GM18858 (cell line): ENCODE measurements around the gene MAP1LC3B.

Source experiments
- ATAC-seq: cut with Tn5 transposase; IDR thresholded peaks from one replicate; pipeline ENCODE4 v1.9.1; 2021; ENCODE audit not compliant: unreplicated experiment

The MAP1LC3B gene

DNA sequence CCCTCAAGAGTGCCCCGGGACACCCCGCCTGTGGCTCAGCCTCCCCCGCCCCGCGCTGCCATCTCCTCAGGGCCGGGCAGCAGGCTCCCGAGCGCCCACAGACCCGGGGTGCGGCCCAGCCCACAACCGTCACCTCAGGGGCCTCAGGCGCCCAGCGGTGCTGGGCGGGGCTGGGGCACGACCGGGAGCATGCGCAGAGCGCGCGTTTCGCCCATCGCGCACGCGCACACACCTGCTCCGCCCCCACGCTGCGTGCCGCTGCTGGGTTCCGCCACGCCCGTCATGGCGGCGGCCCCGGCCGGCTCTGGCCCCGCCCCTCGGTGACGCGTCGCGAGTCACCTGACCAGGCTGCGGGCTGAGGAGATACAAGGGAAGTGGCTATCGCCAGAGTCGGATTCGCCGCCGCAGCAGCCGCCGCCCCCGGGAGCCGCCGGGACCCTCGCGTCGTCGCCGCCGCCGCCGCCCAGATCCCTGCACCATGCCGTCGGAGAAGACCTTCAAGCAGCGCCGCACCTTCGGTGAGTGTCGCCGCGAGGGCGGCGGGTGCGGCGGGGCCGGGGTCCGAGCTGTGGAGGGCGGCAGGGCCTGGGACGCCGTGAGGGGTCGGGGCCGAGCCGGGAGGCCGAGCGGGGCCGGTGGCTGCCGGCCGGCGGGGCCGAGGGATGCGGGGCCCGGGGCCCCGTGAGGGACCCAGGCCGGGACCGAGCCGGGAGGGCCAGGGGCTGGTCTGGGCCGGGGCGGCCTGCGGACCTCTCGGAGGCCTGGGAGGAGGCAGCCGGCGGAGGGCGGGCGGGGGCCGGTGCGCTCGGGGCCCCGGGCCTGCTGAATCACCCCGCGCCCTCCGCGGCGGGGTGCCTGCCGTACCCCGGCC is at the start of gene MAP1LC3B:
TSS of gene MAP1LC3B (plus strand) at position 387 of the 871 bp plus-strand sequence. CDS start at position 479, 92 bp downstream.
- peak; percentile 39 for ATAC-seq

DNA sequence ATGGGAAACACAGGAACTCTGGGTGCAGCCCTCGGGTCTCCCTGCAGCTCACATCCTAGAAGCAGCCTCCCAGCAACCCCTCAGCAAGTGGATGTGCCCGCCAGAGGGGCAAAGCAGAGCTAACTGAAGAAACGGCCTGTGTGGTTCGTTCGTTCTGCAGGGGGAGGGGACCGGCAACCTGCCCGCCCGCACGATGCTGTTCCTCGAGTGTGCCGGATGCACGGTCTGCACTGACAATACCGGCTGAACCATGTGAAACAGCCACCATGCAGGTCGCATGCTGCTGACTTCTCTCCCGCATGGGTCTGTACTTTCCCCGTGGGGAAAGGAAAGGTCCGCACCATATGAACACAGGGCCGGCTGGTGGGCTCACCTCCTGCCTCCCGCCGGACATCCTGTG is 49.6 kb upstream of the MAP1LC3B start:
- no peak for ATAC-seq

DNA sequence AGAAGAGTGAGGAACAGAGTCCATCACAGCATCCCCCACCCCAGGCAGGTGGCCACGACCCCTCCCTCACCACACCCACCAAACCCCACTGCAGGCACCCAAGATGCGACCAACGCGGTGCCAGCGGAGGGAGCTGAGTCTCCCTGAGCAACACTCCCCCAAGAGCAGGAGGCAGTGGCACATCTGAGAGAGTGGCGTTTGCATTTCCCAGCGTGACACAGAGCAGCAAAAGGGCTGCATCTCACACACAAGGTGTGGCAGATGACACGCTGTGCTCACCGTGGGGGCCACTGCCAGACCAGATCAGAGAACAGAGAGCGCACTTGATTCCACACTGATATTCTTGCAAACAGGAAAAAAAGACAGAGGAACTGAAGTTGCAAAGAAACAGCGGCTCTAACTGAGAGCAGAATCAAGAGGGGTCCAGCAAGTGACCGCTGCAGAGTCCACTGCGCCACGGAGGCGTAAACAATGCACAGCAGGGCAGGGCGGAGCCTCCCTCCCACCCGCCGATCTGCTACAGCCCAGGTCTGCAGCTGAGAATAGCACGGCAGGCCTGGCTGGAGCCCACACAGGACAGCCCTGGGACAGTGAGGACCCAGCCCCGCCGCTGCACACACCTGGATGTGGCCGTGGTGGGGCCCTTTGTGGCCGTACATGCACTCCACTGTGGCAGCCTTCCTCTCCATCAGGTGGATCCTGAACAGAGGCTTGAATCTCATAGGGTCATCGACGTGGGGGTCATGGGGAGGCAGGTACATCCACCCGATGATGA is 49.0 kb upstream of the MAP1LC3B start:
- no peak for ATAC-seq

DNA sequence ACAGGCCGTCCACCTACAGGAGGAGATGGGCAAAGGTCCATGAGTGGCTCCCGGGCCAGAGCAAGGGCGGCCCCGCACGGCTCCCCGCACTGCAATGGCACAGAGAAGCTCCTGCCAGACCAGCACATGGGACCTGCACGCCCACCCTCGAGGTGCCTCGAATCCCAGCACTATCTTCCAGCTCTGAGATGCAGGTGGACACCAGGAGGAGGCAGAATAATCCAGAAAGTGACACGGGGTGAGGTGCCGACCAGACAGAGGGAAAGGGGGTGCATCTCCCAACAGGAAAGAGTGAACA is 48.4 kb upstream of the MAP1LC3B start:
- no peak for ATAC-seq

DNA sequence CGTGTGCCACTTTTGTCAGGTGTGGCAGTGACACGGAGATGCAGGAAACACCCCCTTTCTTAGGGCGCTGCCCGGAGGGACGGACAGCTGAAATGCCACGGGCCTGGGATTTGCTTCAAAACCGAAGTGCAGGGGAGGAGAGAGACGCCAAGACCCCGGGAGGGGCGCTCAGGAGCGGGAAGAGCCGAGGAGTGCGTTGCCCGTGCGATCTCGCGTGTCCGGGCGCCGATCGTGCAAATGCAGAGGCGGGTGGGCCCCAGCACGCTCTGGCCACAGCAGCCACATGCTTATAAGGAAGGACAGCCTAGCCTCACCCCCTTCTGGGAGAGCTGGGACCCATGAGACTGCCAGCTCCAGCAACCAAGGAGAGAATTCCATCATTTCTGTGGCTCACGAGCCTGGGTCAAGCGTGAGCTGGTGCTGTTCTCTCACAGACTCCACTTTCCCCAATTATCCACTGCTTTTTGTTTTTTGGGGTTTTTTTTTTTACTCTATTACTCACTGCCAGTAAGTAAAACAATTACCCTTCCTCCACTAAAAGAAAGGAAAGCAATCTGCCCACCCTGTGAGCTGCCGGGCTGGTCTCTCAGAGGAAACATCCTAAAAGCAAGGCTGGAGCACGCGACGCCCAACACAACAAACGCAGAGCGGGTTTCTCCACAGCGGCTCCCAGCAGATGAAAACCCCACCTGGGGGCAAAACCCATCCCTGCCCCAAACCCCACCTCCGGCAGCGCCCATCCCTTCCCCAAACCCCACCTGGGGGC is 47.8 kb upstream of the MAP1LC3B start:
- no peak for ATAC-seq

DNA sequence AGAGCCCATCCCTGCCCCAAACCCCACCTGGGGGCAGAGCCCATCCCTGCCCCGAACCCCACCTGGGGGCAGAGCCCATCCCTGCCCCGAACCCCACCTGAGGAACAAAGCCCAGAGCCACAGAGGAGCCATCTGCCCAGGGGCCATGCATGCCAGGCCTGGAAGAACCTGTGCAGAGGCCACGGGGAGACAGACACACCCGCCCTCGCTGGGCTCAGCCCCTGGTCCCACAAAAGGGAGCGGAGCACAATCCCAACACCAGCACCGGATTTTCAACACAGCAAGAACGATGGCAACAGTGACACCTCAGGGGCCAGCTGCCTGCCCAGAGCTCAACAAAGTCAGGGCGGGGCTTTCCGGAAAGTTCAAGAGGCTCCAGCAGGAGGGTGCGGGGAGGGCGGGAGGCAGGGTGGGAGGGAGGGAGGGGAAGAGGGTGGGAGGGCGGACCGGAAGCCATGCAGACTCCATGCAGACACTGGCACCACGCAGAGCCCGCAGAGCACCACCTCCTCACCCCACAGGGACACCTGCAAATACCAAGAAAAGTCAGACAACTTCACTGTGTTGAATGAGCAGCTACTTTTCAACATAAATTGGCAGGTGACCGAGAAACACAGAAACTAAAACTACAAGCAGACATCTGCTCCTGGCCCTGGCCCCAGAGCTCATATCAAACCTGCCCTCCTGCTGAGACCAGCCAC is 47.1 kb upstream of the MAP1LC3B start:
- ATAC-seq, result no peak

DNA sequence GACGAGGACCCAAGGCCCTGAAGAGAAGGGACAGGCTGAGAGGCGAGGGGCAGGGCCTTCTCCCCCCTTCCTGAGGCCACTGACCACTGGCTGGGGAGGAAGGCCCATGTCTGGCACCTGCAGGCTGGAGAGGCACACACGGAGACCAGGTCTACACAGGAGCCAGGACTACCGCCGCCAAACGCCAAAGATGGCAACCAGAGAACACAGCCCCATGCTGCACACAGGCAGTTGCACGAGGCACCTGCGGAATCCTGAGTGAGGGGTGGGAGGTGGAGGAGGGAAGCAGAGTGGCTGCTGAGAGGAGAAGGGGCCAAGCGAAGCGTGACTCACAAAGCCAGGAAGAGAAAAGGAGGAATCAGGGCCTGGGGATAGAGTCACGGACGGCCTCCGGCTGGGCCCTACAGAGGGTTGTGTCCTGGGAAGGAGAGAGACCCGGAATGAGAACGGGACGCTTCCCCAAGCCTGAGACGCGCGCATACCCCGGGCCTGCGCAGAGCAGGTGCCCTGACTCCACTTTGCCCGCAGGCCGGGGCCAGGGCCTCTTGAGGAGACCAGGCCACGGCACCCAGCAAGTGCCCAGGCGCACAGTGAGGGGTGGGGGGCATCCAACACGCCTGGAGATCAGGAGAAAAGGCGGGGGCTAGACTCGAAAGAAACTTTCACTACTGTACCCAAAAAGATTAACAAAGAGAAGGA is 46.3 kb upstream of the MAP1LC3B start:
- ATAC-seq, result no peak

DNA sequence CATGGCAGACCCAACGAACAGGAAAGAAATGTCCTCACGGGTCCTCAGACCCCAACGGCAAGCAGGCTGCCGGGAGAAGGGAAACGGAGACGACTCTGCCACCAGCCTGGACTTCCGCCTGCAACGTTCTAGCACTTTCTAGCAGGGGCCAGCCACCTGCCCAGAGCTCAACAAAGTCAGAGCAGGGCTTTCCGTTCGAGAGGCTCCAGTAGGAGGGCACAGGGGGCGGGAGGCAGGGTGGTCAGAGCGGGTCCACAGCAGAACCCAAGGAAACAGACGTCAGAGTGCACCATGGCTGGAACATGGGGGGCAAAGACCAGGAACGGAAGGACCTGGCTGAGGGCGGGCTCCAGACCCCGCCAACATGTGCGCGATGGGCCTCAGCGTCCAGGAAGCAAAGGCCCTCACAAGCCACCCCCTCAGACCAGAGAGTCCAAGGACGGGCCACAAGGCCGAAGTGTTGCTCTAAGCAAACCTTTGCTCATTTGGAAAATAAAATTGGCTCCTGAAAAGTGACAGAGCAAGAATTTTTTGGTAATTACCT is 45.5 kb upstream of the MAP1LC3B start:
- ATAC-seq, result no peak

DNA sequence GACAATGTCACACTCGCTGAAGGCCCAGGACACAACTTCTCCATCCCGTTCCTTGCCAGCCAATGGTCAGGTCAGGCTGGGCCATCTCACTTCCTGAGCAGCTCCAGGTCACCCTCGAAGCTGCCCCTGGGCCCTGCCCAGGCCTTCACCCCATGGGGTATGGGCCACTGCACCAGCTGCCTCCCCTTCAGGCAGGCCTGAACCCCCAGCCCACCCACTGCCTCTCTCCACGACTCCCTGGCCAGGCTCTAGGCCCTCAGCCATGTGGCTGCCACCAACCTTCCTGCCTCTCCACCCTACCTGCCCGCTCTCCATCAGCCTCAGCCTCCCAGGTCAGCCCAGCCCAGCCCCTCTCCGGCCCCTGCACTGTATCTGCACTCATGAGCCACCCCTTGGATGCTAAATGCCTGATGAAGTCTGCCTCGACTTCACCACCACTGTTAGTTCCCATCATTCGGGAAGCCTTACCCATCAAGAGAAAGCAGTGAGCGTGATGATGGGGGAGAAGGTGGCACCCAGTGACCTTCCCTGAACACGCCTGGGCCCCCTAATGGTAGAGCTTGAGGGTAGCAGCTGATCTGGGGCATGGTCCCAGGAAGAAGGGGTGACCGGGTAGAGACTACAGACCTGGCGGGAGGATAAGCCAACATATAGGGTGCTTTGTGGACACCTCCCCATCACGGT is 44.1 kb upstream of the MAP1LC3B start:
- no peak for ATAC-seq

DNA sequence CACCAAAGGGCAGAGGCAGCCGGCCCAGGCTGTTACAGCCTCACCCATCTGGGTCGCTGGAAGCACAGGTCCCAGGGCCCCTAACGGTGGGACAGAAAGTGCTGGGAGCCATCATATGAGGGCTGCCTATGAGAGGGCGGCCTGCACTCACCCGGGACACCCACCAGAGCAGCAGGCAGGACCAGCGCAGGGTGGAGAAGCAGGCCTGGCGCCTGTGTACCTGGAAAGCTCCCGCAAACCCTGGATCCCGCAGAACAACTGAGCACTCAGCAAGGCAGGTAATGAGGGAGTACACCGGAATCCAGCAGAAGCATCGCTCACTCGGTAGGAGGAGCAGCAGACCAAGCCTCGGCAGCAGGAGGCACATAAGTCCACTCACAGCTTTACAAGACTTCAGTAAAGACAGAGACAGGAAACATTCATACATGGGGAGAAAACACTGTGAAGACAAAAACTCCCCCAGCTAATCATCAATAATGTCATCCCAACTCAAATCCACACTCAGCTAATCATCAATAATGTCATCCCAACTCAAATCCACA is 43.4 kb upstream of the MAP1LC3B start:
- ATAC-seq, result no peak

DNA sequence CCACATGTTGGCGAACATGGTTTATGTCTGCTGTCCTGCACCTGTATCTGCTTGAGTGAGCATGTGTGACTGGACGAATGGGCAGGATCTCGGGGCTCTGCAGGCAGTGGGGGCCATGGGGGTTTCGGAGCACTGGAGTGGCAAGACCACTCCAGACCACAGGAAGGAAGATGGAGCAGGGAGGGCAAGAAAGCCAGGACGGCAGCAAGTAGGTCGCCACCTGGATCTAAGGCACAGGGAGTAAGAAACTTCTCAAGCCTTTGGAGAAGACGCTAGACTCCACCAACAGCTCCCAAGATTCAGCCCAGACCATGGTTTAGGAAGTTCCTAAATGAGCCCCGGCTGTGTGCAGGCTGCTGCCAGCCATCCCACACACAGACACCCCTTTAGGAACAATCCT is 42.1 kb upstream of the MAP1LC3B start:
- no peak for ATAC-seq

DNA sequence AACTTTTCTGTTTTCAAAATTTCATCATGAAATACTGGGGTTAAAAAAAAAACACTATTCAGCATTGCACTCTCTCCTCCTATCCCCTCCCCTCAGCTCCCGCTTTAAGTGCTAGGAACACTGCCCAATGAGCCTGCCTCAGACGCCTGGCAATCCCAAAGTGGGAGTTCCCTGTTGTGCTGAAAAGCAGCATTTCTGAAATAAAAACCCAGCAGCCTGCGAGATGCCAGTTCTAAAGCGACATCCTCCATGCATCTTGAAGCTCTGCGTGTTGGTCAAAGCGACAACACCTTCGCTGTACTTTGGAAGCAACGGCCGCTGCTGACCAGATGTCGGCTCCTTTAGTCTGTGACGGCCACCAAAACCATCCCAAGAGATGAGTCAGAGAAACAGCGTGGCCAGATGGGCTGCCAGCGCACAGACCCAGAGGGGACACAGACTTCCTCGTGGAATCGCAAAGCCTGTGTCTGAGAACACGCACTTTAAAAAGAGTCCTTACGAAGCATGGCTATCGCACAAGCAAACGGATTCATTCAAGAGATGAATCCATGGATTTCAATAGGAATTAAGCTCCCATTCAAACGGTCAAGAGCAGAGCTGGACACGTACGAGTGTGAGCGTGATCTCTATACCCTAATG is 41.3 kb upstream of the MAP1LC3B start:
- ATAC-seq, result no peak

DNA sequence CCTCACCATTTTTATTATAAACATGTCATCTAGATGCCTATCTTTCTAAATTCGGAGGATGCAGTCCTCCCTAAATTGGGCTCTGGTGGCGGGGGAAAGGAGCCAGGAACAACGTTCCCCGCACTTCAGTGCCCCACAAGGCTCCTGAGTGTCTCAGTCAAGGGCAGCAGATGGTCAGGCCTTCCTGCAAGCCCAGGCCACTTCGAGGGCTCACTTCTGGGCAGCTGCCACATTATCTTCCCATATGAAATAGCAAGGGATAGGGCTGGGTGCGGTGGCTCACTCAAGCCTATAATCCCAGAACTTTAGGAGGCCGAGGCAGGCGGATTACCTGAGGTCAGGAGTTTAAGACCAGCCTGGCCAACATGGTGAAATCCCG is 40.8 kb upstream of the MAP1LC3B start:
- no peak for ATAC-seq

DNA sequence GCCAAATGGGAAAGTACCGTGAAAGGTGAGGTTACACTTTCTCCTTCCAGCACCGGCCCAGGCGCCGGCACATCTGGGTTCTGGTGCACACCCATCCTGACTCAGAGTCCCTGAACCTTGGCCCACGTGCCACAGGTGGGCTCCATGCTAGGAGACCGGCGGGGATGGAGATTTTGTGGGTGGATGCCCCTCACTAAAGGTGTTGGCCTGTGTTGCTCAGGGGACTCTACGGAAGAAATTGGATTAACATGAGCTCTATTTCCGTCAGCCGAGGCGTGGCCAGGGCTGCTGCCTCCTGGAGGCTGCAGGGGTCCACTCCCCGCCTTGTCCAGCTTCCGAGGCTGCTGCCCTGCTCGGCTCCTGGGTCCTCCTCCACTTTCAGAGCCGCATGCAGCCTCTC is 39.3 kb upstream of the MAP1LC3B start:
- ATAC-seq, result no peak

DNA sequence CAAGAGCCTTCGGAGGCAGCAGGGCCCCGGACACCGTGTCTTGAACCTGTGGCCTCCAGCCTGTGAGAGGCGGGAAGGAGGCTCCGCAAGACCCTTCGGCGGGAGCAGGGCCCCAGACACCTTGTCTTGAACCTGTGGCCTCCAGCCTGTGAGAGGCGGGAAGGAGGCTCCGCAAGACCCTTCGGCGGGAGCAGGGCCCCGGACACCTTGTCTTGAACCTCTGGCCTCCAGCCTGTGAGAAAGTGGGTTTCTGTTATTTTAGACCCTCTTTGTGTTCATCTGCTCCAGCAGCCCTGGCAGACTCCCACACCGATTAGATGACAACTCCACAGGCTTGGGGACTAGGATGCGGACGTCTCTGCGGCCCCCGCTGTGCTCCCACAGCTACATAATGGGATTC is 38.5 kb upstream of the MAP1LC3B start:
- ATAC-seq, result no peak

DNA sequence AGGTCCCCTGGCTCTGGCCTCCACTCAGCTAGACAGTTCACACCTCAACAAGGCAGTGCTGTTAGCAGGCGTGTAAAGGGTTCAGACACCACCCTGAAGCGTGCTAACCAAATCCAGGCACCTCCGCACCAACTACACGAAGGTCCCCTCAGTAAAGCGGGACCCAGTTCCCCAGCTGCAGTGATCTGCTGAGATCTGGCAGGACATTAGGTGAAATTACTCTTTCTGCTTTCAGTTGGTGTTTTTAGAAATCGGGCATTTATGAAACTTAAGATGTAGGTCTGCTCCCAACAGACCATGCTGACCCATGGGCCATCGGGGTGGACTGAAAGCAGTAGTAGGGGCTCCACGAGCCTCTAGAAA is 35.7 kb upstream of the MAP1LC3B start:
- no peak for ATAC-seq

DNA sequence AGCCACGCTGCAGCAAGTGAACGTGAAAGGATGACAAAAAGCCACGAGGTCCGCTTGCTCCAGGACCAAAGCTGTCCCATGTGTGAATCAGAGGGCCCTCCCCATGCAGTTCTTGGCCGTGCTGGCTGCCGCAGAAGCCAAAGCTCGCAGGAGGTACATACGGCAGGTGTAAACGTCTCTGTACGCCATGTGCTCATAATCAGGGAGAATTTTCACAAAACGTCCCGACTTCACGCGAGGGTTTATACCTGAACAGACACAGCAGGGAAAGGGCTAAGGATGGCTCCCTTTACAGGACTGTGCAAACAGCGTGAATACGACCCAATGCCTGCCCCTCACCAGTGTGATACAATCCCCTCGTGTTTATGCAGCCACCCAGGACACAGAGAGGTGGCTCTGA is 33.9 kb upstream of the MAP1LC3B start:
- no peak for ATAC-seq

DNA sequence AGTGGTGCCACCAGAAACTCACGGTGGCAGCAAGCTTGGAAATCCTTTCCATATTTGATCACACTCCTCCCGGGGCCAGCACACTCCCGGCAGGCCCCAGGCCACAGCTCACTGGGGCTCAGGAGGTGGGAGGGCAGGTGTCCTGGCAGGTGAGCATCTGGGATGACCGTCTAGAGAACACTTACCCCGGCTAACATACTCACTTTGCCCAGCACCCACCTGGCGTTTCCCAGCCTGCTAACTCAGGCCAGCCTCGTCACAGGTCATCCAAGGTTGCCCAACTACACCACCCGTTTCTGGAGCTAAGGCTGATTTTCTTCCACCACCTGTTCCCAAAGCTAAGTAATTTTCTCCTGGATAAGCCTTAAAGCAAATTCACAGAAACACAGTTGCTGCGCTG is 33.4 kb upstream of the MAP1LC3B start:
- no peak for ATAC-seq

DNA sequence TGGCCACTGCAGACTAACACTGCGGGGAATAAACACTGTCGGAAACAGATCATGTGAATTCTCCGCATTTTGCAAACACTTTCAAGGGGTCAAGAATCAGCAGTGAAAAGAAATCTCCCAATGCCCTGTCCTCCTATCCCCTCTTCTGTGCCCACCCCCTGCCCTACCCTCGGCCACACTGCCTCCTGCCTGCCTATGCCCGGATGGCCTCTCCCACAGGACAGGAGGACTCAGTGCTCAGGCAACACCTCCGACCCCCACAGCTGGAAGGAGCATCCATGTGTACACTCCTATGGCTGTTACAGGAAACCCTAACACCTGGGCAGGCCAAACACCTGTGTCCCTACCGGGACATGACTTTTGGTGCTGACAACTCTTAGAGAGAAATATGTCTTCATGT is 33.0 kb upstream of the MAP1LC3B start:
- no peak for ATAC-seq
